Adrenal gland (tissue), 12 donors: ENCODE results near the gene SLC25A44. TPM values are rescaled to one million over a fixed set of nuclear protein-coding genes. Genes with fewer than 3 reads are reported as not detected.

Experiments
- DNase-seq, 7 donors: peaks; one replicate each; pipeline ENCODE4 v3.0.0-alpha.2; 2019 to 2020
- H3K27ac ChIP-seq, 5 donors: fragments of 200-600 bp; sonication (generic) in 4 of 5; 1 replicate in 3 of 5; 2 replicates in 2 of 5; pipeline versions ENCODE4 v1.5.1 to v1.8.0; 2016 to 2020; ENCODE audit warnings: mild to moderate bottlenecking in 1 of 5
- H3K27me3 ChIP-seq: fragments of 200-600 bp; 2 replicates; pipeline ENCODE4 v1.8.0; 2021
- H3K36me3 ChIP-seq, 2 donors: fragments of 200-600 bp; replicated peaks in 1 of 2; 1 replicate in 1 of 2; 2 replicates in 1 of 2; pipeline versions ENCODE4 v1.5.1 to v1.8.0; 2018 to 2022
- H3K4me1 ChIP-seq, 2 donors: fragments of 200-600 bp; replicated peaks in 1 of 2; 1 replicate in 1 of 2; 2 replicates in 1 of 2; pipeline versions ENCODE4 v1.5.1 to v1.8.0; 2018 to 2021
- H3K4me3 ChIP-seq, 4 donors: fragments of 200-600 bp; sonication (generic) in 3 of 4; one replicate each; pipeline ENCODE4 v1.5.1; 2016 to 2018
- H3K9me3 ChIP-seq, 3 donors: fragments of 200-600 bp; sonication (generic) in 1 of 3; replicated peaks in 1 of 3; 1 replicate in 2 of 3; 2 replicates in 1 of 3; pipeline versions ENCODE4 v1.5.1 to v1.8.0; 2016 to 2021
- POLR2A ChIP-seq, 2 donors: fragments of 450-650 bp; IDR thresholded peaks; one replicate each; pipeline ENCODE4 v1.6.1; 2017; ENCODE audit warnings: antibody characterized with exemption in 2 of 2, mild to moderate bottlenecking in 2 of 2, moderate library complexity in 1 of 2
- WGBS, 4 donors: extraction: QIAGEN DNeasy Blood & Tissue Kit in 2 of 4; methylation state at CpG; one replicate each; pipeline versions ENCODE4 v1.1.5 to v1.1.7; 2013 to 2017; 5-methylcytosine and 5-hydroxymethylcytosine counted together
- intact Hi-C, 2 donors: fragments of 100-400 bp; cut with DNase I; formaldehyde crosslinking; loops; one replicate each; pipeline versions ENCODE4 v1.14.1 to v1.15.0; 2022 to 2023
- polyA plus RNA-seq, 3 donors: library from polyadenylated mRNA; stranded (reverse); fragments of 200-250 nt in 2 of 3; fragments of 350-450 nt in 1 of 3; fragmentation: Illumina TruSeq in 1 of 3; extraction: RNeasy Lipid Tissue Mini Kit (QIAGEN cat#74804) in 1 of 3; gene quantifications; one replicate each; pipeline ENCODE4 v1.2.3, GENCODE V29; 2013 to 2014
- small RNA-seq, 2 donors: library from RNA; depleted of rRNA; stranded (forward); fragments of <200 nt; gene quantifications; one replicate each; pipeline ENCODE3, GENCODE V24; 2016
- total RNA-seq, 9 donors: library from RNA; depleted of rRNA in 4 of 9; stranded (reverse); fragments of >200 nt in 4 of 9; fragments of 120-200 nt in 1 of 9; fragmentation: NEBNext Ultra II Directional in 1 of 9; extraction: Animal tissue kit (Norgen Biotek cat#: 25700) in 1 of 9; gene quantifications; one replicate each; pipeline versions ENCODE4 v1.1.0 to v1.2.4, GENCODE V29; 2013 to 2023
- TF ChIP-seq, protein P1 (sequence below), 6 experiments: fragments of 450-650 bp in 4 of 6; fragments of 200-600 bp in 2 of 6; sonication (generic) in 1 of 6; IDR thresholded peaks; 1 replicate in 5 of 6; 2 replicates in 1 of 6; pipeline versions ENCODE4 v1.5.1 to v1.8.0; 2016 to 2021; ENCODE audit warnings: antibody characterized with exemption in 6 of 6, mild to moderate bottlenecking in 2 of 6, moderate library complexity in 1 of 6
- donor health status: healthy with polysubstance abuse.
- donor health status: Bipolar disorder and iron deficiency.
- donor health status: DM: yes; HTN: yes; CAD: no.
- donor health status: DM: no; HTN: no; CAD: no.
- donor health status: DM: no; HTN: no; CAD: no.
- donor health status: DM: yes; HTN: yes; CAD: no.

The SLC25A44 gene
- total and polyA plus RNA-seq, 12 donors = 7.0 to 33.7 (median 16.2) TPM

DNA sequence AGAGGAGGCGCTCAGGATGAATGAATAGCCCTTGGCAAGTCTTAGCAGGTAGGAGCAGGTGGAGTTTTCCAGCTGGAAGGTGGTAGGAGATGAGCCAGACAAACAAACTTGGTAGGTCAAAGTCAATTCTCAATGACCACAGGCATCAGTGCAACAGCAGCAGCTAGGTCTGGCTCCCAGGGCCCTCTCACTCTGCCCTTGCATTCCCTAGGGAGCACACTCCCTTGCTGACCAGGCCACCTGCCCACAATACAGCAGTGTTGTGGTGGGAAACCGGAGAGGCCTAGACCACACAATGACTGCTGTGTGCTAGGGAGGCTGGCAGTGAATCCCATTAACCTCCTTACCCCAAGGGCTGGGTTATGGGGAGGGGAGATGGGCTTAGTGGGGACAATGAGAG lies 67.0 kb downstream of the SLC25A44 start:
- no peaks in the 10 kb centered on the region for H3K9me3 ChIP-seq
- H3K36me3 ChIP-seq = peaks cover 0 to 94% of the 10 kb centered on the region in 2 donors
- intact Hi-C loops = no loop called here
- TF ChIP-seq, protein P1, sequence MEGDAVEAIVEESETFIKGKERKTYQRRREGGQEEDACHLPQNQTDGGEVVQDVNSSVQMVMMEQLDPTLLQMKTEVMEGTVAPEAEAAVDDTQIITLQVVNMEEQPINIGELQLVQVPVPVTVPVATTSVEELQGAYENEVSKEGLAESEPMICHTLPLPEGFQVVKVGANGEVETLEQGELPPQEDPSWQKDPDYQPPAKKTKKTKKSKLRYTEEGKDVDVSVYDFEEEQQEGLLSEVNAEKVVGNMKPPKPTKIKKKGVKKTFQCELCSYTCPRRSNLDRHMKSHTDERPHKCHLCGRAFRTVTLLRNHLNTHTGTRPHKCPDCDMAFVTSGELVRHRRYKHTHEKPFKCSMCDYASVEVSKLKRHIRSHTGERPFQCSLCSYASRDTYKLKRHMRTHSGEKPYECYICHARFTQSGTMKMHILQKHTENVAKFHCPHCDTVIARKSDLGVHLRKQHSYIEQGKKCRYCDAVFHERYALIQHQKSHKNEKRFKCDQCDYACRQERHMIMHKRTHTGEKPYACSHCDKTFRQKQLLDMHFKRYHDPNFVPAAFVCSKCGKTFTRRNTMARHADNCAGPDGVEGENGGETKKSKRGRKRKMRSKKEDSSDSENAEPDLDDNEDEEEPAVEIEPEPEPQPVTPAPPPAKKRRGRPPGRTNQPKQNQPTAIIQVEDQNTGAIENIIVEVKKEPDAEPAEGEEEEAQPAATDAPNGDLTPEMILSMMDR (IDR thresholded peaks at IDR 0.05) = no peak
- TF ChIP-seq POLR2A (IDR thresholded peaks at IDR 0.05) = no peak
- no peak overlapping the region for H3K4me3 ChIP-seq
- no peak overlapping the region for H3K27ac ChIP-seq
- H3K4me1 ChIP-seq = peaks cover 4 to 12% of the 10 kb centered on the region in 2 donors
- 89 to 95% (median 93%) methylated on average over 2 of the region's 2 CpGs for WGBS, 4 donors
- DNase-seq = no peak
- H3K27me3 ChIP-seq = no peaks in the 10 kb centered on the region

Small RNA genes lying within 50 kb of the gene (small RNA-seq; reads per million reads assigned to genes)
- 0 to 0.12 reads per million in 2 donors for gene RF00568

Other genes starting within 250 kb of the SLC25A44 start
- gene ARHGEF2, start 215.6 kb upstream of the SLC25A44 start, total RNA-seq = 10 to 100 TPM in 8 of 9 donors, 1 to 10 TPM in 1; 7.6 to 41.3 (median 32.3) TPM
- 10 to 100 TPM; 13.6 to 27.8 (median 19.9) TPM for gene ARHGEF2, start 215.6 kb upstream of the SLC25A44 start, polyA plus RNA-seq
- gene SSR2, start 173.2 kb upstream of the SLC25A44 start, total RNA-seq = 100 to 1,000 TPM; 171 to 722 (median 357) TPM
- 100 to 1,000 TPM; 164 to 724 (median 287) TPM for gene SSR2, start 173.2 kb upstream of the SLC25A44 start, polyA plus RNA-seq
- 10 to 100 TPM in 8 of 9 donors, 1 to 10 TPM in 1; 9.5 to 34.6 (median 22.6) TPM for gene UBQLN4, start 140.3 kb upstream of the SLC25A44 start, total RNA-seq
- gene UBQLN4, start 140.3 kb upstream of the SLC25A44 start, polyA plus RNA-seq = 10 to 100 TPM; 15.0 to 30.0 (median 27.5) TPM
- 100 to 1,000 TPM in 3 of 9 donors, 10 to 100 TPM in 6; 53.6 to 140 (median 85.1) TPM for gene LAMTOR2, start 139.3 kb upstream of the SLC25A44 start, total RNA-seq
- 100 to 1,000 TPM in 2 of 3 donors, 10 to 100 TPM in 1; 76.0 to 216 (median 143) TPM for gene LAMTOR2, start 139.3 kb upstream of the SLC25A44 start, polyA plus RNA-seq
- under 1 TPM in 1 of 9 donors, not detected in 8; 0.38 TPM for gene RAB25, start 132.9 kb upstream of the SLC25A44 start, total RNA-seq
- gene RAB25, start 132.9 kb upstream of the SLC25A44 start, polyA plus RNA-seq = under 1 TPM in 2 of 3 donors, not detected in 1; 0.17 to 0.48 TPM
- gene MEX3A, start 111.6 kb upstream of the SLC25A44 start, total RNA-seq = 1 to 10 TPM in 4 of 9 donors, under 1 TPM in 5; 0.09 to 2.4 (median 0.55) TPM
- gene MEX3A, start 111.6 kb upstream of the SLC25A44 start, polyA plus RNA-seq = under 1 TPM; 0.17 to 0.27 (median 0.24) TPM
- 100 to 1,000 TPM; 116 to 591 (median 391) TPM for gene LMNA, start 79.4 kb upstream of the SLC25A44 start, total RNA-seq
- gene LMNA, start 79.4 kb upstream of the SLC25A44 start, polyA plus RNA-seq = 100 to 1,000 TPM; 140 to 458 (median 374) TPM
- gene SEMA4A, start 40.5 kb upstream of the SLC25A44 start, total RNA-seq = 1 to 10 TPM in 7 of 9 donors, under 1 TPM in 2; 0.30 to 4.8 (median 1.8) TPM
- gene SEMA4A, start 40.5 kb upstream of the SLC25A44 start, polyA plus RNA-seq = 1 to 10 TPM in 2 of 3 donors, under 1 TPM in 1; 0.93 to 3.1 (median 2.4) TPM
- gene PMF1, start 18.9 kb downstream of the SLC25A44 start, total RNA-seq = 10 to 100 TPM; 47.6 to 90.2 (median 63.7) TPM
- 100 to 1,000 TPM in 1 of 3 donors, 10 to 100 TPM in 2; 45.6 to 103 (median 78.2) TPM for gene PMF1, start 18.9 kb downstream of the SLC25A44 start, polyA plus RNA-seq
- gene BGLAP, start 48.1 kb downstream of the SLC25A44 start, total RNA-seq = 1 to 10 TPM in 3 of 9 donors, under 1 TPM in 4, not detected in 2; 0.39 to 2.1 (median 0.50) TPM
- 1 to 10 TPM in 2 of 3 donors, not detected in 1; 3.0 to 8.2 TPM for gene BGLAP, start 48.1 kb downstream of the SLC25A44 start, polyA plus RNA-seq
- 1 to 10 TPM in 5 of 9 donors, under 1 TPM in 2, not detected in 2; 0.91 to 3.0 (median 1.2) TPM for gene PAQR6, start 54.0 kb downstream of the SLC25A44 start, total RNA-seq
- gene PAQR6, start 54.0 kb downstream of the SLC25A44 start, polyA plus RNA-seq = 10 to 100 TPM in 1 of 3 donors, 1 to 10 TPM in 1, under 1 TPM in 1; 0.53 to 13.8 (median 5.4) TPM
- 100 to 1,000 TPM in 3 of 9 donors, 10 to 100 TPM in 6; 66.3 to 110 (median 88.5) TPM for gene SMG5, start 88.7 kb downstream of the SLC25A44 start, total RNA-seq
- gene SMG5, start 88.7 kb downstream of the SLC25A44 start, polyA plus RNA-seq = 10 to 100 TPM; 25.5 to 60.7 (median 45.3) TPM
- gene TMEM79, start 90.2 kb downstream of the SLC25A44 start, total RNA-seq = 1 to 10 TPM; 1.0 to 6.3 (median 3.0) TPM
- gene TMEM79, start 90.2 kb downstream of the SLC25A44 start, polyA plus RNA-seq = 1 to 10 TPM; 1.7 to 6.1 (median 4.4) TPM
- 100 to 1,000 TPM in 8 of 9 donors, 10 to 100 TPM in 1; 64.2 to 209 (median 146) TPM for gene GLMP, start 101.6 kb downstream of the SLC25A44 start, total RNA-seq
- 100 to 1,000 TPM in 1 of 3 donors, 10 to 100 TPM in 2; 49.8 to 134 (median 97.8) TPM for gene GLMP, start 101.6 kb downstream of the SLC25A44 start, polyA plus RNA-seq
- gene VHLL, start 105.2 kb downstream of the SLC25A44 start, total RNA-seq = under 1 TPM in 2 of 9 donors, not detected in 7; 0.39 to 0.44 TPM
- under 1 TPM in 1 of 3 donors, not detected in 2; 0.72 TPM for gene VHLL, start 105.2 kb downstream of the SLC25A44 start, polyA plus RNA-seq
- 100 to 1,000 TPM; 165 to 505 (median 266) TPM for gene CCT3, start 144.2 kb downstream of the SLC25A44 start, total RNA-seq
- 100 to 1,000 TPM; 108 to 357 (median 189) TPM for gene CCT3, start 144.2 kb downstream of the SLC25A44 start, polyA plus RNA-seq
- 1 to 10 TPM in 2 of 9 donors, under 1 TPM in 5, not detected in 2; 0.70 to 4.2 (median 0.85) TPM for gene TSACC, start 144.4 kb downstream of the SLC25A44 start, total RNA-seq
- gene TSACC, start 144.4 kb downstream of the SLC25A44 start, polyA plus RNA-seq = 1 to 10 TPM in 2 of 3 donors, not detected in 1; 3.1 to 3.4 TPM
- 1 to 10 TPM in 2 of 9 donors, under 1 TPM in 5, not detected in 2; 0.39 to 3.0 (median 0.98) TPM for gene RHBG, start 175.1 kb downstream of the SLC25A44 start, total RNA-seq
- 1 to 10 TPM in 2 of 3 donors, under 1 TPM in 1; 0.16 to 1.9 (median 1.6) TPM for gene RHBG, start 175.1 kb downstream of the SLC25A44 start, polyA plus RNA-seq